GM23338 (cell line): ENCODE results near the gene GRID1. TPM values are rescaled to one million over a fixed set of nuclear protein-coding genes. Genes with fewer than 3 reads are reported as not detected.

Source experiments
- ATAC-seq: fragments of 200-7000 bp; cut with Tn5 transposase; 3 replicates; pipeline ENCODE4 v1.9.1; 2020
- DNase-seq: peaks from one replicate; pipeline ENCODE4 v3.0.0-alpha.2; 2015; ENCODE audit warnings: low spot score
- H2AFZ ChIP-seq: fragments of 200-600 bp; sonication (generic); 2 replicates; pipeline ENCODE4 v1.8.0; 2016; ENCODE audit warnings: antibody characterized with exemption, mild to moderate bottlenecking, moderate library complexity
- H3F3A ChIP-seq: fragments of 200-600 bp; sonication (generic); replicated peaks from 2 replicates; pipeline ENCODE4 v1.8.0; 2017; ENCODE audit warnings: antibody characterized with exemption, mixed run types, low read depth
- H3K27ac ChIP-seq: fragments of 200-600 bp; sonication (generic); 2 replicates; pipeline ENCODE4 v1.6.1; 2016; ENCODE audit warnings: low read depth
- H3K27me3 ChIP-seq: fragments of 200-600 bp; sonication (generic); 2 replicates; pipeline ENCODE4 v1.8.0; 2016; ENCODE audit warnings: mild to moderate bottlenecking, mixed run types, moderate library complexity; ENCODE audit not compliant: insufficient read depth
- H3K36me3 ChIP-seq: fragments of 200-600 bp; sonication (generic); 2 replicates; pipeline ENCODE4 v1.8.0; 2016; ENCODE audit warnings: mild to moderate bottlenecking; ENCODE audit not compliant: insufficient read depth
- H3K4me1 ChIP-seq: fragments of 200-600 bp; sonication (generic); 2 replicates; pipeline ENCODE4 v1.8.0; 2016; ENCODE audit warnings: mild to moderate bottlenecking, moderate library complexity; ENCODE audit not compliant: insufficient read depth
- H3K4me2 ChIP-seq: fragments of 200-600 bp; sonication (generic); 2 replicates; pipeline ENCODE4 v1.7.1; 2017; ENCODE audit warnings: mixed run types
- H3K4me3 ChIP-seq: fragments of 200-600 bp; sonication (generic); 2 replicates; pipeline ENCODE4 v1.6.1; 2016; ENCODE audit warnings: mixed run types
- H3K79me2 ChIP-seq: fragments of 200-600 bp; sonication (generic); replicated peaks from 2 replicates; pipeline ENCODE4 v1.8.0; 2017; ENCODE audit warnings: mild to moderate bottlenecking; ENCODE audit not compliant: insufficient read depth
- H3K9me2 ChIP-seq: fragments of 200-600 bp; sonication (generic); 2 replicates; pipeline ENCODE4 v1.8.0; 2017; ENCODE audit not compliant: insufficient read depth
- H4K20me1 ChIP-seq: fragments of 200-600 bp; sonication (generic); replicated peaks from 2 replicates; pipeline ENCODE4 v1.8.0; 2017; ENCODE audit warnings: mild to moderate bottlenecking; ENCODE audit not compliant: insufficient read depth
- H3K27ac Mint-ChIP-seq: 2 replicates; pipeline ENCODE4 v1.8.0; 2020; ENCODE audit warnings: inconsistent platforms, mild to moderate bottlenecking, moderate library complexity, mixed read lengths
- H3K27me3 Mint-ChIP-seq: 3 replicates; pipeline ENCODE4 v1.8.0; 2022; ENCODE audit warnings: low read depth, mild to moderate bottlenecking, moderate library complexity, mixed read lengths, inconsistent platforms; ENCODE audit not compliant: insufficient read depth, poor library complexity
- H3K36me3 Mint-ChIP-seq: 3 replicates; pipeline ENCODE4 v1.8.0; 2021; ENCODE audit warnings: low read depth, mild to moderate bottlenecking, inconsistent platforms, moderate library complexity, mixed read lengths
- H3K4me1 Mint-ChIP-seq: 3 replicates; pipeline ENCODE4 v1.8.0; 2020; ENCODE audit warnings: mild to moderate bottlenecking, inconsistent platforms, mixed read lengths
- H3K4me3 Mint-ChIP-seq: 3 replicates; pipeline ENCODE4 v1.8.0; 2021; ENCODE audit warnings: moderate library complexity, mild to moderate bottlenecking, inconsistent platforms, mixed read lengths
- H3K9me3 Mint-ChIP-seq: 3 replicates; pipeline ENCODE4 v1.8.0; 2020; ENCODE audit warnings: moderate library complexity, mild to moderate bottlenecking, inconsistent platforms, mixed read lengths
- CTCF ChIP-seq, 2 experiments: fragments of 200-600 bp in 1 of 2; sonication (generic) in 1 of 2; conservative IDR thresholded peaks; 2 replicates each; pipeline versions ENCODE4 v1.5.1 to v1.6.1; 2016 to 2017; ENCODE audit warnings: antibody characterized with exemption in 2 of 2, low read depth in 2 of 2, mild to moderate bottlenecking in 2 of 2, moderate library complexity in 1 of 2
- EZH2 ChIP-seq: fragments of 200-600 bp; sonication (generic); IDR thresholded peaks from one replicate; pipeline ENCODE4 v1.8.0; 2017; ENCODE audit warnings: antibody characterized with exemption, mild to moderate bottlenecking, low read depth; ENCODE audit not compliant: unreplicated experiment
- EZH2phosphoT487 ChIP-seq: fragments of 200-600 bp; sonication (generic); IDR thresholded peaks from one replicate; pipeline ENCODE4 v1.8.1; 2018; ENCODE audit warnings: antibody characterized with exemption; ENCODE audit not compliant: unreplicated experiment
- NANOG ChIP-seq: IDR thresholded peaks from 2 replicates; pipeline ENCODE4 v1.6.1; 2016; ENCODE audit warnings: antibody characterized with exemption, borderline replicate concordance
- POLR2AphosphoS5 ChIP-seq: IDR thresholded peaks from 2 replicates; pipeline ENCODE4 v1.6.1; 2016; ENCODE audit warnings: antibody characterized with exemption, low read depth
- REST ChIP-seq: IDR thresholded peaks from one replicate; pipeline ENCODE4 v1.6.1; 2018; ENCODE audit warnings: antibody characterized with exemption; ENCODE audit not compliant: unreplicated experiment
- STAT1 ChIP-seq: IDR thresholded peaks from one replicate; pipeline ENCODE4 v1.6.1; 2016; ENCODE audit warnings: antibody characterized with exemption; ENCODE audit not compliant: unreplicated experiment
- ZNF331 ChIP-seq: fragments of 250-450 bp; sonication (Bioruptor Pico); IDR thresholded peaks from 2 replicates; pipeline ENCODE4 v1.5.0; 2020; ENCODE audit warnings: low read depth, mild to moderate bottlenecking, moderate library complexity
- polyA plus RNA-seq: library from polyadenylated mRNA; unstranded; fragments of >200 nt; fragmentation: Nextera tagmentation; extraction: Ambion mirVana; gene quantifications from 2 replicates; pipeline ENCODE4 v1.2.1, GENCODE V29; 2016
- total RNA-seq: library from RNA; depleted of rRNA; stranded (reverse); fragments of >200 nt; shearing (Covaris generic); gene quantifications from 2 replicates; pipeline ENCODE4 v1.2.3, GENCODE V29; 2014

Gene GRID1
- total and polyA plus RNA-seq, 2 experiments from 2014 or later: 0.14 to 0.15 TPM

DNA sequence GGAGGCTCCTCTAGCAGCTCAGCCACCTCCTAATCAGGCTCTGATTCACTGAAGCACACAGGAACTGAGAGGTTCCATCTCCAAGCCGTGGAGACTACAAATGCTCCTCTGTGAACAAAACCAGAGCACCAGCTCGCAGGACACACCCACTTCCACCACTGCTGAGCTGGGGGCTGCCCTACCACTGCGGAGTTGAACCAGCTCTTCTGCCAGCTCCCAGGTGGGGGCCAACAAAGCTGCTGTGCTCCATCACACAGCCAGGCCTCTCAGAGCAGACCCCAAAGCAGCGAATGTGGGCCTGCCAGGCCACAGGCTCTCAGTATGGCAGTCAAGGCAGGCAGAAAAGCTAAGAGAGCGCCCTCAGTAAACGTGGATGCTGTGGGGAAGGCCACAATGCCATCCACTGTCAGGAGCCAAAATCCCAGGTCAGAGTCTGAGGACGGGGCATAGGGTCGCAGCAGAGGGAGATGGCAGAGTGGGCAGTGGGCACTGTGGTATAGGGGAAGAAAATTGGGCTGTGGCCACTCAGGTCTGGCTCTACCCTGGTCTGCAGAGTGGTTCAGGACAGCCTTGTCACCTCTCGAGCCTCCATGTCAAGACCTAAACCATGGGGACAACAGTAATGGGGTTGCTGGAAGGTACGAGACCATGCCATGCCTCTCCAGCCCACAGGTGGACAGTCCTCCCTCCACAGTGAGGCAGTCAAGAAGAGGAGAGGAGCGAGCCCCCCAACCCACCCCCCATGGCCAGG lies 82.1 kb downstream of the GRID1 start:
- H3K9me3 Mint-ChIP-seq: peaks cover 11% of the 10 kb centered on the region
- H3K9me2 ChIP-seq: no peaks in the 10 kb centered on the region
- no peaks in the 10 kb centered on the region for H3F3A ChIP-seq
- H3K36me3 Mint-ChIP-seq: no peaks in the 10 kb centered on the region; the same call in 2 of the 3 replicates
- no peaks in the 10 kb centered on the region for H3K36me3 ChIP-seq
- no peaks in the 10 kb centered on the region for H3K79me2 ChIP-seq
- H3K4me2 ChIP-seq: no peak overlapping the region
- no peaks in the 10 kb centered on the region for H3K27me3 ChIP-seq
- H3K4me1 Mint-ChIP-seq: no peaks in the 10 kb centered on the region
- no peaks in the 10 kb centered on the region for H3K4me1 ChIP-seq
- H3K4me3 ChIP-seq: no peak overlapping the region
- TF ChIP-seq STAT1: no peak
- TF ChIP-seq POLR2AphosphoS5: no peak
- no peak for TF ChIP-seq NANOG
- TF ChIP-seq EZH2phosphoT487: no peak
- TF ChIP-seq EZH2: no peak
- H3K4me3 Mint-ChIP-seq: no peak overlapping the region
- H3K27me3 Mint-ChIP-seq: peaks cover 11% of the 10 kb centered on the region
- H3K27ac ChIP-seq: no peak overlapping the region
- no peaks in the 10 kb centered on the region for H4K20me1 ChIP-seq
- no peak overlapping the region for H3K27ac Mint-ChIP-seq
- H2AFZ ChIP-seq: no peak overlapping the region
- ATAC-seq (no peak; the same call in 2 of the 3 replicates), DNase-seq (no peak)

GRCh38 chr10:86283466-86284287 lies 82.9 kb downstream of the GRID1 start:
- Histone ChIP-seq H3F3A (no peaks in the 10 kb centered on the region), H3K4me3 (no peak overlapping the region), H3K79me2 (no peaks in the 10 kb centered on the region), H4K20me1 (no peaks in the 10 kb centered on the region), H3K9me2 (no peaks in the 10 kb centered on the region), H3K36me3 (no peaks in the 10 kb centered on the region), H2AFZ (no peak overlapping the region), H3K27me3 (no peaks in the 10 kb centered on the region), H3K4me1 (no peaks in the 10 kb centered on the region), H3K4me2 (no peak overlapping the region), H3K27ac (no peak overlapping the region)
- Mint-ChIP-seq H3K4me3 (no peak overlapping the region), H3K4me1 (no peaks in the 10 kb centered on the region), H3K27me3 (peaks cover 11% of the 10 kb centered on the region), H3K9me3 (peaks cover 19% of the 10 kb centered on the region), H3K27ac (no peak overlapping the region), H3K36me3 (no peaks in the 10 kb centered on the region)
- ATAC-seq (no peak), DNase-seq (no peak)
- TF ChIP-seq POLR2AphosphoS5 (no peak), CTCF (conservative IDR thresholded peaks at IDR 0.05; ENCODE audit: low read depth in 2 of 2) (no peak), NANOG (no peak), REST (no peak), STAT1 (no peak), ZNF331 (CRISPR knock-in tag) (no peak)
